Upper lobe of right lung (tissue), 1 donor: Measurements from ENCODE around the gene TLCD5. TPM values are rescaled to one million over a fixed set of nuclear protein-coding genes. Genes with fewer than 3 reads are reported as not detected.

Experiments
- ATAC-seq: fragments of 200-7000 bp; cut with Tn5 transposase; one replicate; pipeline ENCODE4 v1.9.1; 2020; ENCODE audit warnings: mild to moderate bottlenecking, moderate library complexity
- DNase-seq: peaks from one replicate; pipeline ENCODE4 v3.0.0-alpha.2; 2020
- H3K27ac ChIP-seq: fragments of 200-600 bp; one replicate; pipeline ENCODE4 v1.8.0; 2022
- H3K27me3 ChIP-seq: fragments of 200-600 bp; one replicate; pipeline ENCODE4 v1.8.0; 2022; ENCODE audit warnings: mild to moderate bottlenecking
- H3K36me3 ChIP-seq: fragments of 200-600 bp; one replicate; pipeline ENCODE4 v1.8.0; 2022
- H3K4me1 ChIP-seq: fragments of 200-600 bp; one replicate; pipeline ENCODE4 v1.8.0; 2022
- H3K4me3 ChIP-seq: fragments of 200-600 bp; one replicate; pipeline ENCODE4 v1.8.0; 2022; ENCODE audit warnings: mild to moderate bottlenecking
- H3K9me3 ChIP-seq: fragments of 200-600 bp; one replicate; pipeline ENCODE4 v1.8.0; 2022
- intact Hi-C: fragments of 100-400 bp; cut with DNase I; formaldehyde crosslinking; loops from one replicate; pipeline ENCODE4 v1.11.0; 2022
- total RNA-seq: library from RNA; stranded (reverse); fragmentation: NEBNext Ultra II Directional; extraction: Animal tissue kit (Norgen Biotek cat#: 25700); gene quantifications from one replicate; pipeline ENCODE4 v1.2.1, GENCODE V29; 2021
- TF ChIP-seq, protein P1 (sequence below): fragments of 200-600 bp; IDR thresholded peaks from one replicate; pipeline ENCODE4 v1.8.0; 2022; ENCODE audit warnings: antibody characterized with exemption
- donor health status: DM: no; HTN: yes; CAD: no; lungs with severe emphysema.

Gene TLCD5
- total RNA-seq, 1 donor from 2014 or later = 4.2 TPM

DNA sequence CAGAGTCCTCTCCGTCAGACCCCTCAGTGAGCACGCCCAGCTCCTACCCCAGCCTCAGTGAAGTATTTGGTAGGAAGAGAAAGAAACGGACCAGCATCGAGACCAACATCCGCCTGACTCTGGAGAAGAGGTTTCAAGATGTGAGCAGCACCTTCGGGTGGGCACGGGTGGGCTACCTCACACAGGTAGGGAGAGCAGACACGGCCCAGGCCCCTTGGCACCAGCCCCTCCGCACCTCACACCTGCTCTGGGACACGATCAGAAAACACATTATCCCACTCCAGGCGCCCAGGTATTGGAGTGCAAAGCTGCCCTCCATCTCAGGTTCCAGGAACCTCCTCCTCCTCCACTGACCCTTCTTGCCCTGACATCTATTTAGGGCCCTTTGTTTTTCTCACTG is 17.6 kb upstream of the TLCD5 start:
- DNase-seq = no peak
- TF ChIP-seq, protein P1, sequence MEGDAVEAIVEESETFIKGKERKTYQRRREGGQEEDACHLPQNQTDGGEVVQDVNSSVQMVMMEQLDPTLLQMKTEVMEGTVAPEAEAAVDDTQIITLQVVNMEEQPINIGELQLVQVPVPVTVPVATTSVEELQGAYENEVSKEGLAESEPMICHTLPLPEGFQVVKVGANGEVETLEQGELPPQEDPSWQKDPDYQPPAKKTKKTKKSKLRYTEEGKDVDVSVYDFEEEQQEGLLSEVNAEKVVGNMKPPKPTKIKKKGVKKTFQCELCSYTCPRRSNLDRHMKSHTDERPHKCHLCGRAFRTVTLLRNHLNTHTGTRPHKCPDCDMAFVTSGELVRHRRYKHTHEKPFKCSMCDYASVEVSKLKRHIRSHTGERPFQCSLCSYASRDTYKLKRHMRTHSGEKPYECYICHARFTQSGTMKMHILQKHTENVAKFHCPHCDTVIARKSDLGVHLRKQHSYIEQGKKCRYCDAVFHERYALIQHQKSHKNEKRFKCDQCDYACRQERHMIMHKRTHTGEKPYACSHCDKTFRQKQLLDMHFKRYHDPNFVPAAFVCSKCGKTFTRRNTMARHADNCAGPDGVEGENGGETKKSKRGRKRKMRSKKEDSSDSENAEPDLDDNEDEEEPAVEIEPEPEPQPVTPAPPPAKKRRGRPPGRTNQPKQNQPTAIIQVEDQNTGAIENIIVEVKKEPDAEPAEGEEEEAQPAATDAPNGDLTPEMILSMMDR = no peak
- intact Hi-C loops = loop anchor here (10.0 kb wide), 1 partner anchor 133 kb away; no protein-coding TSS in a partner anchor

DNA sequence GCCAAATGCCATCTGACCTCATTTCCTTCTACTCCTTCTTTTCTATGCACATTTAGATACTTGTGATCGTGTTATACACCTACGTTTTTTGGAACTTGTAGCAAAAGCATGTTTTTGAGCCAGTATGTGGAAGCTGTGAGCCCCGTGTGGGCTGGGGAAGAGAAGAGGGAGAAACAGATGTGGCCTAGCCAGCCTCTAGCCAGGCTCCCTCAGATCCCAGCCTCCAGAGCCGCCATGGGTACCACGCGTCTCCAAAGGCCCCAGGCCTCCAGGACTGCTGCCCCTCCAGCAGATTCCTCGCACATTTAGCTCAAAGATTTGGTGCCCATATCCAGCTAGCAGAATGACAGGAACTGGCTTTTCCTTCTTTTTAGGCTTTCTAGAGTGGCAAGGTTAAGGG is 17.0 kb upstream of the TLCD5 start:
- no peak overlapping the region for H3K27ac ChIP-seq
- H3K9me3 ChIP-seq = no peaks in the 10 kb centered on the region
- no peak for ATAC-seq
- H3K27me3 ChIP-seq = no peaks in the 10 kb centered on the region
- H3K4me1 ChIP-seq = no peaks in the 10 kb centered on the region
- DNase-seq = no peak
- intact Hi-C loops = loop anchor here (10.0 kb wide), 1 partner anchor 133 kb away; no protein-coding TSS in a partner anchor
- TF ChIP-seq, protein P1 = no peak
- no peaks in the 10 kb centered on the region for H3K36me3 ChIP-seq
- H3K4me3 ChIP-seq = no peak overlapping the region

More for the DNA sequence above, 17.6 kb upstream of the TLCD5 start:
- no peaks in the 10 kb centered on the region for H3K9me3 ChIP-seq
- no peaks in the 10 kb centered on the region for H3K36me3 ChIP-seq
- H3K27me3 ChIP-seq = no peaks in the 10 kb centered on the region
- no peak overlapping the region for H3K27ac ChIP-seq
- H3K4me1 ChIP-seq = peaks cover 4% of the 10 kb centered on the region
- no peak overlapping the region for H3K4me3 ChIP-seq
- ATAC-seq = no peak

GRCh38 chr11:120310870-120311269 is 14.2 kb upstream of the TLCD5 start:
- peaks cover 4% of the 10 kb centered on the region for H3K4me1 ChIP-seq
- no peaks in the 10 kb centered on the region for H3K36me3 ChIP-seq
- intact Hi-C loops = no loop called here
- TF ChIP-seq, protein P1 = no peak
- no peak overlapping the region for H3K4me3 ChIP-seq
- DNase-seq = no peak
- no peaks in the 10 kb centered on the region for H3K27me3 ChIP-seq
- H3K27ac ChIP-seq = no peak overlapping the region
- ATAC-seq = peak; percentile 67
- H3K9me3 ChIP-seq = no peaks in the 10 kb centered on the region

DNA sequence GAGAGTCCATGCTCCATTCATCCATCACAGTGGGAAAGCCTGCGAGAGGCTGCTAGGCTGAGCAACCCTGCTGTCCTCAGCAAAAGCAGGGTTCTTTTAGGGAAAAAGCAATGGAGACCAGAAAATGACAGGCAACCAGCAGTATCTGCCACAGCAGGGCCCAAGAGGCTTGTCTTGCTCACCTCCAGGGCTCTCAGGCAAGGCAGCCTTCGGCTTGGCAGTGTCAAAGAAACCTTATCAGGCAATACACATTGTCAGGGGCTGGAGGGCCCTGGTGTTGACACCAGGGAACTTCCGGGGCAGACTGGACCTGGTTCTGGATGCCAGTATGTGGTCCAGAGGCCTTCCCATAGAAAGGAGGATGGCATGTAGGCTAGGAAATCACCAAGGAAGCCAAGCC is 10.2 kb upstream of the TLCD5 start:
- no peaks in the 10 kb centered on the region for H3K9me3 ChIP-seq
- H3K4me3 ChIP-seq = no peak overlapping the region
- intact Hi-C loops = no loop called here
- H3K27ac ChIP-seq = no peak overlapping the region
- TF ChIP-seq, protein P1 = no peak
- peaks cover 17% of the 10 kb centered on the region for H3K4me1 ChIP-seq
- ATAC-seq (no peak), DNase-seq (no peak)
- no peaks in the 10 kb centered on the region for H3K36me3 ChIP-seq
- H3K27me3 ChIP-seq = no peaks in the 10 kb centered on the region

DNA sequence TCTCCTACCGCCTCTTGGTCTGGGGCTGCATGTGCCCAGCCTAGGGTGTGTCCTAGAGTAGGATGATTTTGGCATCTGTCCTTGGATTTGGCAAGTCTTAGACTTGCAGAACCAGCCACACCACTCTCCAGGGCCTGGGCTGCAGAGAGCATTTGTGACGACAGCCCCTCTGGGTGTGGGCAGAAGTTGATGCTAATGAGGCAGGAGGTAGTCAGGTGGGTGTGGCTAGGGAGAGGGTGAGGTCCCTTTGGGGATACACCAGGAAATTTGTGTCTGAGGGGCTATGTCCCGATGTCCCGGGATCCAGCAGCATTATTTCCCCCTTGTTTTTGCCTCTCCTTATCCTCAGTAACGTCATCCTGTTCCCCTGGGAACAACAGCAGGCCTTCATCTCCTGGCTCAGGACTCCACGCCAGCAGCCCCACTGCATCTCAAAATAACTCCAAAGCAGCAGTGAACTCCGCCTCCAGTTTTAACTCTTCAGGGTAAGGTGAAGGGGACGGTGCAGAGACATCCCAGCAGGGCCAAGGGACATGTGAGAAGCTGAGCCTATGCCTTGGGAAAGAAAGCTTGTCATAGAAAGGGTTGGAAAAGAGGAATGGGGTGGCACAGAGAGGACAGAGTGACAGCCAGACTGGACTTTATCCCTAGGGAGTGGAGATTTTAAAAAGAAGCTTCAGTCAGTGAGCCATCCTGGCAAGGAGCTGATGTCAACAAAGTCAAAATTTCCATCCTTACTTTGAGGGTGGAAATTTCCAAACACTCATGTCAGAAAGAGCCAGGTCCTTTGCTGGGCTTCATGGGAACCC is 8.0 kb upstream of the TLCD5 start:
- H3K9me3 ChIP-seq = no peaks in the 10 kb centered on the region
- H3K27me3 ChIP-seq = no peaks in the 10 kb centered on the region
- TF ChIP-seq, protein P1 = no peak
- H3K36me3 ChIP-seq = no peaks in the 10 kb centered on the region
- peak; percentile 86 for DNase-seq
- H3K4me1 ChIP-seq = peaks cover 17% of the 10 kb centered on the region
- ATAC-seq = peak; percentile 91
- H3K27ac ChIP-seq = peak overlapping the region; percentile 42
- intact Hi-C loops = no loop called here
- no peak overlapping the region for H3K4me3 ChIP-seq
